ENCODE measurements around the gene SPSB2. TPM values are rescaled to one million over a fixed set of nuclear protein-coding genes. Genes with fewer than 3 reads are reported as not detected.
A peak's percentile ranks its signal among the peaks of the same experiment; 100 is the strongest.
"Not testable (repeated sequence)": the region's sequence is repeated elsewhere in the genome, so short reads cannot be mapped to it uniquely, and the experiment has no call there.

Gene SPSB2
- total and polyA plus RNA-seq, 2 donors = 10.7 to 14.9 TPM

GRCh38 chr12:6903722-6904121 is 30.6 kb upstream of the SPSB2 start:
- 71% methylated on average over 1 of the region's 1 CpG for WGBS
- Histone ChIP-seq H3K9me3 (ENCODE audit: control insufficient read depth in 2 of 2, insufficient read depth in 1 of 2, low read length in 1 of 2) (no peaks in the 10 kb centered on the region), H3K4me1 (ENCODE audit: control insufficient read depth in 2 of 2, insufficient read depth in 2 of 2, low read length in 2 of 2) (peaks cover 10 to 16% of the 10 kb centered on the region in 2 donors), H3K36me3 (ENCODE audit: control insufficient read depth in 2 of 2, insufficient read depth in 2 of 2, low read length in 1 of 2) (no peaks in the 10 kb centered on the region), H3K27ac (ENCODE audit: low read depth in 1 of 2, low read length in 1 of 2) (no peak overlapping the region), H3K4me3 (ENCODE audit: low read length in 2 of 2) (no peak overlapping the region), H3K27me3 (ENCODE audit: control insufficient read depth in 2 of 2, insufficient read depth in 1 of 2, low read length in 1 of 2) (no peaks in the 10 kb centered on the region)
- no peak for DNase-seq (ENCODE audit: low read depth in 6 of 9, low spot score in 9 of 9)

GRCh38 chr12:6902448-6902847 is 29.3 kb upstream of the SPSB2 start:
- Histone ChIP-seq H3K27ac (ENCODE audit: low read depth in 1 of 2, low read length in 1 of 2) (no peak overlapping the region), H3K9me3 (ENCODE audit: control insufficient read depth in 2 of 2, insufficient read depth in 1 of 2, low read length in 1 of 2) (no peaks in the 10 kb centered on the region), H3K36me3 (ENCODE audit: control insufficient read depth in 2 of 2, insufficient read depth in 2 of 2, low read length in 1 of 2) (no peaks in the 10 kb centered on the region), H3K4me3 (ENCODE audit: low read length in 2 of 2) (no peak overlapping the region), H3K4me1 (ENCODE audit: control insufficient read depth in 2 of 2, insufficient read depth in 2 of 2, low read length in 2 of 2) (peaks cover 10 to 16% of the 10 kb centered on the region in 2 donors), H3K27me3 (ENCODE audit: control insufficient read depth in 2 of 2, insufficient read depth in 1 of 2, low read length in 1 of 2) (no peaks in the 10 kb centered on the region)
- no peak for DNase-seq (ENCODE audit: low read depth in 6 of 9, low spot score in 9 of 9)
- 95% methylated on average over 4 of the region's 4 CpGs for WGBS

- Histone ChIP-seq H3K4me3 (ENCODE audit: low read length in 2 of 2) (no peak overlapping the region), H3K4me1 (ENCODE audit: control insufficient read depth in 2 of 2, insufficient read depth in 2 of 2, low read length in 2 of 2) (peaks cover 8 to 11% of the 10 kb centered on the region in 2 donors), H3K9me3 (ENCODE audit: control insufficient read depth in 2 of 2, insufficient read depth in 1 of 2, low read length in 1 of 2) (no peaks in the 10 kb centered on the region), H3K27me3 (ENCODE audit: control insufficient read depth in 2 of 2, insufficient read depth in 1 of 2, low read length in 1 of 2) (no peaks in the 10 kb centered on the region), H3K27ac (ENCODE audit: low read depth in 1 of 2, low read length in 1 of 2) (no peak overlapping the region), H3K36me3 (ENCODE audit: control insufficient read depth in 2 of 2, insufficient read depth in 2 of 2, low read length in 1 of 2) (no peaks in the 10 kb centered on the region)
- no peak for DNase-seq (ENCODE audit: low read depth in 6 of 9, low spot score in 9 of 9)
- 46% methylated on average over 10 of the region's 10 CpGs for WGBS
Measured at GRCh38 chr12:6899837-6900519, 26.9 kb upstream of the SPSB2 start.

GRCh38 chr12:6899427-6899826 is 26.3 kb upstream of the SPSB2 start:
- H3K9me3 ChIP-seq (ENCODE audit: control insufficient read depth in 2 of 2, insufficient read depth in 1 of 2, low read length in 1 of 2) = no peaks in the 10 kb centered on the region
- H3K4me1 ChIP-seq (ENCODE audit: control insufficient read depth in 2 of 2, insufficient read depth in 2 of 2, low read length in 2 of 2) = peaks cover 4 to 7% of the 10 kb centered on the region in 2 donors
- no peaks in the 10 kb centered on the region for H3K27me3 ChIP-seq (ENCODE audit: control insufficient read depth in 2 of 2, insufficient read depth in 1 of 2, low read length in 1 of 2)
- DNase-seq (ENCODE audit: low read depth in 6 of 9, low spot score in 9 of 9) = no peak
- no peak overlapping the region for H3K27ac ChIP-seq (ENCODE audit: low read depth in 1 of 2, low read length in 1 of 2)
- H3K4me3 ChIP-seq (ENCODE audit: low read length in 2 of 2) = no peak overlapping the region
- WGBS = 72% methylated on average over 5 of the region's 5 CpGs
- H3K36me3 ChIP-seq (ENCODE audit: control insufficient read depth in 2 of 2, insufficient read depth in 2 of 2, low read length in 1 of 2) = no peaks in the 10 kb centered on the region

- WGBS = 97% methylated on average over 6 of the region's 6 CpGs
Measured at GRCh38 chr12:6896846-6897435, 23.8 kb upstream of the SPSB2 start.

GRCh38 chr12:6894321-6894720 is 21.2 kb upstream of the SPSB2 start:
- Histone ChIP-seq H3K4me1 (ENCODE audit: control insufficient read depth in 2 of 2, insufficient read depth in 2 of 2, low read length in 2 of 2) (peaks cover 8 to 19% of the 10 kb centered on the region in 2 donors), H3K36me3 (ENCODE audit: control insufficient read depth in 2 of 2, insufficient read depth in 2 of 2, low read length in 1 of 2) (no peaks in the 10 kb centered on the region), H3K9me3 (ENCODE audit: control insufficient read depth in 2 of 2, insufficient read depth in 1 of 2, low read length in 1 of 2) (no peaks in the 10 kb centered on the region), H3K4me3 (ENCODE audit: low read length in 2 of 2) (no peak overlapping the region), H3K27me3 (ENCODE audit: control insufficient read depth in 2 of 2, insufficient read depth in 1 of 2, low read length in 1 of 2) (no peaks in the 10 kb centered on the region), H3K27ac (ENCODE audit: low read depth in 1 of 2, low read length in 1 of 2) (no peak overlapping the region)
- 96% methylated on average over 3 of the region's 3 CpGs for WGBS
- no peak for DNase-seq (ENCODE audit: low read depth in 6 of 9, low spot score in 9 of 9)

More at GRCh38 chr12:6896846-6897435, 23.8 kb upstream of the SPSB2 start:
- Histone ChIP-seq H3K9me3 (ENCODE audit: control insufficient read depth in 2 of 2, insufficient read depth in 1 of 2, low read length in 1 of 2) (no peaks in the 10 kb centered on the region), H3K36me3 (ENCODE audit: control insufficient read depth in 2 of 2, insufficient read depth in 2 of 2, low read length in 1 of 2) (no peaks in the 10 kb centered on the region), H3K27ac (ENCODE audit: low read depth in 1 of 2, low read length in 1 of 2) (no peak overlapping the region), H3K27me3 (ENCODE audit: control insufficient read depth in 2 of 2, insufficient read depth in 1 of 2, low read length in 1 of 2) (no peaks in the 10 kb centered on the region), H3K4me3 (ENCODE audit: low read length in 2 of 2) (no peak overlapping the region), H3K4me1 (ENCODE audit: control insufficient read depth in 2 of 2, insufficient read depth in 2 of 2, low read length in 2 of 2) (peaks cover 0 to 7% of the 10 kb centered on the region in 2 donors)
- no peak for DNase-seq (ENCODE audit: low read depth in 6 of 9, low spot score in 9 of 9)

DNA sequence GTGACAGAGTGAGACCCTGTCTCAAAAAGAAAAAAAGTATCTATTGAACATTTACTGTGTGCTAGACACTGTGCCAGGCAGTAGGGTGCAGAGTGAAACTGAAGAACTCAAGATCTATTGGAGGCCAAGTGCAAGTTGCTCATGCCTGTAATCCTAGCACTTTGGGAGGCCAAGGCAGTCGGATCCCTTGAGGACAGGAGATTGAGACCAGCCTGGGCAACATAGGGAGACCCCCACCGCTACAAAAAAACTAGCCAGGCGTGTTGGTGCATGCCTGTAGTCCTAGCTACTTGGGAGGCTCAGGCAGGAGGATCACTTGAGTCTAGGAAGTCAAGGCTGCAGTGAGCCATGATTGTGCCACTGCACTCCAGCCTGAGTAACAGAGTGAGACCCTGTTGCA is 19.6 kb upstream of the SPSB2 start:
- H3K36me3 ChIP-seq (ENCODE audit: control insufficient read depth in 2 of 2, insufficient read depth in 2 of 2, low read length in 1 of 2); H3K27ac ChIP-seq (ENCODE audit: low read depth in 1 of 2, low read length in 1 of 2); DNase-seq (ENCODE audit: low read depth in 6 of 9, low spot score in 9 of 9): not testable (repeated sequence)

DNA sequence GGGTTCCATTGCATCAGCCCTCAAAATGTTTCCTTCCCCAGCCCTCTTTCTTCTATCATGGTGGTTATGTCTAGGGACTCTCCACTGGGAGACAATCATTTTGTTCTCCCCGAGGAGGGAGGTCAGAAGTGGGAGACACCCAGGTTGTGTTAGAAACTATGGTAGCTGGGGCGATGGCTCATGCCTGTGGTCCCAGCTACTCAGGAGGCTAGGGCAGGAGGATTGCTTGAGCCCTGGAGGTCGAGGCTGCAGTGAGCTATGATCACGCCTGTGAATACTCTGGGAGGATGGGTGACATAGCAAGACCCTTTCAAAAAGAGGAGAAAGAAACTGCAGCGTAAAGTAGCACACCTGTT is 18.5 kb upstream of the SPSB2 start:
- Histone ChIP-seq H3K36me3 (ENCODE audit: control insufficient read depth in 2 of 2, insufficient read depth in 2 of 2, low read length in 1 of 2) (no peaks in the 10 kb centered on the region), H3K27me3 (ENCODE audit: control insufficient read depth in 2 of 2, insufficient read depth in 1 of 2, low read length in 1 of 2) (no peaks in the 10 kb centered on the region), H3K4me3 (ENCODE audit: low read length in 2 of 2) (peak overlapping the region; percentile 59 to 80), H3K4me1 (ENCODE audit: control insufficient read depth in 2 of 2, insufficient read depth in 2 of 2, low read length in 2 of 2) (peaks cover 8 to 19% of the 10 kb centered on the region in 2 donors), H3K9me3 (ENCODE audit: control insufficient read depth in 2 of 2, insufficient read depth in 1 of 2, low read length in 1 of 2) (no peaks in the 10 kb centered on the region), H3K27ac (ENCODE audit: low read depth in 1 of 2, low read length in 1 of 2) (peak overlapping the region; percentile 94 to 96)
- WGBS = 88% methylated on average over 5 of the region's 5 CpGs
- DNase-seq (ENCODE audit: low read depth in 6 of 9, low spot score in 9 of 9) = no peak

More for the DNA sequence above, 19.6 kb upstream of the SPSB2 start:
- H3K27me3 ChIP-seq (ENCODE audit: control insufficient read depth in 2 of 2, insufficient read depth in 1 of 2, low read length in 1 of 2); H3K9me3 ChIP-seq (ENCODE audit: control insufficient read depth in 2 of 2, insufficient read depth in 1 of 2, low read length in 1 of 2); H3K4me3 ChIP-seq (ENCODE audit: low read length in 2 of 2): not testable (repeated sequence)
- WGBS = 95% methylated on average over 3 of the region's 3 CpGs
- H3K4me1 ChIP-seq (ENCODE audit: control insufficient read depth in 2 of 2, insufficient read depth in 2 of 2, low read length in 2 of 2) = peaks cover 8 to 19% of the 10 kb centered on the region in 2 donors

DNA sequence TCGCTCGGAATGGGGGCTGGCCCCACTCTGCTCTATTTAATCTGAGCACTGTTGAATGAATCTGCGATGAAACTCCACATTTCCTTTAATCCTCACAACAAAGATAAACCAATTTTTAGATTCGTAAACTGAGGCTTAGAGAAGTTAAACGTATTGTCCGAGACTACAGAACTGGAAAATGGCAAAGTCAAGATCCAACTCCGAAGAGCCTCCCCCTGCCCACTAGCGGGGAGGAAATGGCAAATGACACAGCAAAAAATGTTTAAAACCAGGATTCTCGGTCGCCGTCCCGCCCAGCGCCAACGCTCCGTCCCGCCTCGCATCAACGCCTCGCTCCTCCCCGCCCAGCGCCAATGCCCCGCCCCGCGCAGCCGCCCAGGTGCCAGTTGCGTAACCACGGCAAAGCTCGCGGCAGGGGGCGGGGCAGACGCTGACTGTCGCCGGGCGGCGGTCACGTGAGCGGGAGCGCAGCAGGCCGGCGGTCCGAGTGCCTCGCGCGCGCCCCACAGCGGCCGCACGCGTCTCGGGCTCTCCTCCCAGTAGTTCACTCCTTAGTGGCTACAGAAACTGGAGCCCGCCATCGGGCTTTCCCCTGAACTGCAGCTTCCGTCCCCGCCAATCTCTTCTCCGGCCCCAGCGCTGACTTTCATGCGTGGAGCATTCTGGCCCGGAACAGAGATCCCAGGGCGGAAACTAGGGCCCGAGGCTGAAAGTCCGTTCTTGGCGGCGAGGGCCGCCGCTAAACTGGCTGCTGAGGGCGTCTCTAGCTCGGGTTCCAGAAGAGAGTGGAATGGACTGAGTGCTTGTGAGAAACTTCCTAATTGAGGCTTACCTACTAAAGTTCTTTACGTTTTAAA is 17.9 kb upstream of the SPSB2 start:
- 3% methylated on average over 68 of the region's 68 CpGs for WGBS
- no peaks in the 10 kb centered on the region for H3K27me3 ChIP-seq (ENCODE audit: control insufficient read depth in 2 of 2, insufficient read depth in 1 of 2, low read length in 1 of 2)
- no peaks in the 10 kb centered on the region for H3K9me3 ChIP-seq (ENCODE audit: control insufficient read depth in 2 of 2, insufficient read depth in 1 of 2, low read length in 1 of 2)
- DNase-seq (ENCODE audit: low read depth in 6 of 9, low spot score in 9 of 9) = peak; percentile 72 to 98 (median 95)
- H3K4me1 ChIP-seq (ENCODE audit: control insufficient read depth in 2 of 2, insufficient read depth in 2 of 2, low read length in 2 of 2) = peaks cover 8 to 19% of the 10 kb centered on the region in 2 donors
- peak overlapping the region; percentile 59 to 80 for H3K4me3 ChIP-seq (ENCODE audit: low read length in 2 of 2)
- no peaks in the 10 kb centered on the region for H3K36me3 ChIP-seq (ENCODE audit: control insufficient read depth in 2 of 2, insufficient read depth in 2 of 2, low read length in 1 of 2)
- peak overlapping the region; percentile 94 to 96 for H3K27ac ChIP-seq (ENCODE audit: low read depth in 1 of 2, low read length in 1 of 2)
